Measurements from ENCODE around the gene RAB14.

Gene RAB14

GRCh38 chr9:121172726-121173487, 28.8 kb downstream of the RAB14 start:
- no peak for TF ChIP-seq GATA2 (IDR thresholded peaks at IDR 0.05; ENCODE audit: low read depth, low read length)
- TF ChIP-seq GATA3 (IDR thresholded peaks at IDR 0.05; ENCODE audit: low read depth, low read length) = no peak

GRCh38 chr9:121171236-121171635, 30.4 kb downstream of the RAB14 start:
- no peak for TF ChIP-seq GATA3 (IDR thresholded peaks at IDR 0.05; ENCODE audit: low read depth, low read length)
- TF ChIP-seq GATA2 (IDR thresholded peaks at IDR 0.05; ENCODE audit: low read depth, low read length) = no peak

- no peak for TF ChIP-seq GATA3 (IDR thresholded peaks at IDR 0.05; ENCODE audit: low read depth, low read length)
- TF ChIP-seq GATA2 (IDR thresholded peaks at IDR 0.05; ENCODE audit: low read depth, low read length) = no peak
Measured at GRCh38 chr9:121169094-121169601, 32.5 kb downstream of the RAB14 start.

- TF ChIP-seq GATA2 (IDR thresholded peaks at IDR 0.05; ENCODE audit: low read depth, low read length) (no peak), GATA3 (IDR thresholded peaks at IDR 0.05; ENCODE audit: low read depth, low read length) (no peak)
Measured at GRCh38 chr9:121168052-121168451, 33.6 kb downstream of the RAB14 start.

- no peak for TF ChIP-seq GATA3 (IDR thresholded peaks at IDR 0.05; ENCODE audit: low read depth, low read length)
- no peak for TF ChIP-seq GATA2 (IDR thresholded peaks at IDR 0.05; ENCODE audit: low read depth, low read length)
Measured at GRCh38 chr9:121160025-121160424, 41.6 kb downstream of the RAB14 start.

- no peak for TF ChIP-seq GATA3 (IDR thresholded peaks at IDR 0.05; ENCODE audit: low read depth, low read length)
- TF ChIP-seq GATA2 (IDR thresholded peaks at IDR 0.05; ENCODE audit: low read depth, low read length) = no peak
Measured at GRCh38 chr9:121157939-121158338, 43.7 kb downstream of the RAB14 start.

GRCh38 chr9:121156263-121156731, 45.4 kb downstream of the RAB14 start:
- TF ChIP-seq GATA3 (IDR thresholded peaks at IDR 0.05; ENCODE audit: low read depth, low read length) (no peak), GATA2 (IDR thresholded peaks at IDR 0.05; ENCODE audit: low read depth, low read length) (no peak)

- TF ChIP-seq GATA3 (IDR thresholded peaks at IDR 0.05; ENCODE audit: low read depth, low read length) (no peak), GATA2 (IDR thresholded peaks at IDR 0.05; ENCODE audit: low read depth, low read length) (no peak)
Measured at GRCh38 chr9:121154782-121155181, 46.9 kb downstream of the RAB14 start.

GRCh38 chr9:121153642-121154041, 48.0 kb downstream of the RAB14 start:
- TF ChIP-seq GATA2 (IDR thresholded peaks at IDR 0.05; ENCODE audit: low read depth, low read length) (no peak), GATA3 (IDR thresholded peaks at IDR 0.05; ENCODE audit: low read depth, low read length) (no peak)

- TF ChIP-seq GATA3 (IDR thresholded peaks at IDR 0.05; ENCODE audit: low read depth, low read length) (no peak), GATA2 (IDR thresholded peaks at IDR 0.05; ENCODE audit: low read depth, low read length) (no peak)
Measured at GRCh38 chr9:121150188-121150587, 51.5 kb downstream of the RAB14 start.

- no peak for TF ChIP-seq GATA2 (IDR thresholded peaks at IDR 0.05; ENCODE audit: low read depth, low read length)
- TF ChIP-seq GATA3 (IDR thresholded peaks at IDR 0.05; ENCODE audit: low read depth, low read length) = no peak
Measured at GRCh38 chr9:121144482-121144881, 57.2 kb downstream of the RAB14 start.

GRCh38 chr9:121143771-121144170, 57.9 kb downstream of the RAB14 start:
- TF ChIP-seq GATA3 (IDR thresholded peaks at IDR 0.05; ENCODE audit: low read depth, low read length) (no peak), GATA2 (IDR thresholded peaks at IDR 0.05; ENCODE audit: low read depth, low read length) (no peak)

- TF ChIP-seq GATA3 (IDR thresholded peaks at IDR 0.05; ENCODE audit: low read depth, low read length) (no peak), GATA2 (IDR thresholded peaks at IDR 0.05; ENCODE audit: low read depth, low read length) (no peak)
Measured at GRCh38 chr9:121141706-121142105, 60.0 kb downstream of the RAB14 start.

- TF ChIP-seq GATA2 (IDR thresholded peaks at IDR 0.05; ENCODE audit: low read depth, low read length) = no peak
- TF ChIP-seq GATA3 (IDR thresholded peaks at IDR 0.05; ENCODE audit: low read depth, low read length) = no peak
Measured at GRCh38 chr9:121141306-121141705, 60.4 kb downstream of the RAB14 start.

GRCh38 chr9:121140162-121140561, 61.5 kb downstream of the RAB14 start:
- TF ChIP-seq GATA2 (IDR thresholded peaks at IDR 0.05; ENCODE audit: low read depth, low read length) = no peak
- TF ChIP-seq GATA3 (IDR thresholded peaks at IDR 0.05; ENCODE audit: low read depth, low read length) = no peak

Data from SH-SY5Y (cell line).